GM21360 (cell line): ENCODE measurements around the gene XYLT1.

Experiments
- ATAC-seq: cut with Tn5 transposase; IDR thresholded peaks from one replicate; pipeline ENCODE4 v1.9.1; 2021; ENCODE audit warnings: mild to moderate bottlenecking, moderate library complexity; ENCODE audit not compliant: unreplicated experiment

Gene XYLT1

DNA sequence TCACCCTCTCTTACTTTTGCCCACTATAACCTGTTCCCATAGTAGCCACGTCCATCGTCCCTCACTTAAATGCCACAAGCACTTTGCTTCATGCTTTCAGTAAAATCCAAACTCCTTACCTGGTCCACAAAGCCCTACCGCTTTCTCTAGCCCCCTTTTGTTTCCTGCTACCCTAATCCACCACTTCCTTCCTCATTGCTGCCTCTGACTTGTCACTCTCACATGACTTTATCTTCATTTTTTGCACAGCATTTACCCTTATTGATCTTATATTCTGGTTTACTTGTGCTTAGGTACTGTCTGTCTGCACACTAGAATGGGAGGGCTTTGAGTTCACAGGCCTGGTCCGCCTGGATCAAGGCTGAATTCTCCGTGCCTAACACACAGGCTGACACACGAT is 340.0 kb downstream of the XYLT1 start:
- ATAC-seq: no peak

DNA sequence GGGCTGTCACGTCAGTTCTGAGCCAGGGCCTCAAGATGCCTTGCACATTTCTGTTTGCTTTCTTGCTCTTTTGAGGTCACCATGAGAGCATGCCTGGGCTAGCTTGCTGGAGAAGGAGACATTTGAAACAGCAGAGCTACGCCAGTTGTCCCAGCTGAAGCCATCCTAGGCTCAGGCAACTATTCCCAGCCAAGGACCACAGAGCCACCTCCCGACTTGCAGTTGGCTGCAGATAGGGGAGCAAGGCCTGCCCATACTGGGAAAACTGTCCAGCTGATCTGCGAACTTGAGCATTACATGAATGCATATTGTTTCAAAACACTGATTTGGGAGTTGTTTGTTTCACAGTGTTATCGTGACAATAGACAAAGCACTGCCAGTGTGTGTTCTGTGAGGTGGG is 340.8 kb downstream of the XYLT1 start:
- ATAC-seq: no peak

DNA sequence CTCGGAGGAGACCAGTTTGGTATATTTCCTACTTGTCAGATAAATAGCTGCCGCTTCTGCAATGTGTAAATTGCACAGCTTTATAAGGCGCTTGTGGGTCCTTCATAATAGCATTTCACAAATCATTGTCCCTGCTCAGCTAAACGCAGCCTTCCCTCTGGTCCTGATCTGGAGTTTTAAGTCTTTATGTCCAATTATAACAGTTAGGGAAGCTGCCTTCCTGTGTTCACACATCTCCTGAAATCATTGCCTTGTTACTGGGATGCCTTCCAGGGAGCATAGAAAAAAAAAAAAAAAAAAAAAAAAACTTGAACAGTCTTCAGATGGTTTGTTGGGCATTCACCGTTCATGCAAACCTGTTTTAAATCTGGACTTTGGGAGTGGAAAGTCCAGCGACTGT is 342.0 kb downstream of the XYLT1 start:
- ATAC-seq: no peak

DNA sequence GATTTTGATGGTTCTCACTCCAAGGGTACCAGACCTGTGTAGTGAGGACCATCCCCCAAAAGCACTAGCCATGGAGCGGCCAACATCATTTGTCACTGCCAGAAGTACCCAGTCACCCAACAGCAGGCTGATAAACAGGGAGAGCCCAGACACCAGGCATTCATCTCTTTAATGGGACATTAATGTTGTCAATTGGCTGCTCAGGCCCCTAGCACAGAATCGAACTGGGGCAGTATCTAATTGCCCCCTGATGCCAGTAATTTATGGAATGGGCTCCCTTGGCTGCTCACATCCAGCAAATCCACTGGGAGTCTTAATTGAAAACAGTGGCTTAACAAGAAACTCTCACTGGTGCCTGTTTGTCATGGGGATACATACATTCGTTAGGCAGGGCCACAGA is 344.6 kb downstream of the XYLT1 start:
- no peak for ATAC-seq

DNA sequence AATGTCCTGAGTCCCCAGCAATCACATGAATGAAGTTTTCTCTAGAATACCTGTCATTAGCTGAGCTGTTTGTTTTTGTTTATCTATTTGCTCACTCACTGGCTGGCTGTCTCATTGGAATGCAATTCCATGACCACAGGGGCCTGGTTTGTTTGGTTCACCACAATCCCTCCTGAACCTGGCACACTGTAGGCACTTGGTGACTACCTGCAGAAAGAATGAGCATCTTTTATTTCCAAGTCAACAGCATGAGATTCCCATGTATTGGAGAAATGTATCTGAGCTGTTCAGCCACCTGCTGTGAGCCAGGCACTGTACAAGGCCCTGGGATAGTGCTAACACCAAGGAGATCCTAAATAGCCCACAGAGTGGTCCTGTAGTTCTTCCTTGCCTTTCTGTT is 345.1 kb downstream of the XYLT1 start:
- ATAC-seq: no peak

DNA sequence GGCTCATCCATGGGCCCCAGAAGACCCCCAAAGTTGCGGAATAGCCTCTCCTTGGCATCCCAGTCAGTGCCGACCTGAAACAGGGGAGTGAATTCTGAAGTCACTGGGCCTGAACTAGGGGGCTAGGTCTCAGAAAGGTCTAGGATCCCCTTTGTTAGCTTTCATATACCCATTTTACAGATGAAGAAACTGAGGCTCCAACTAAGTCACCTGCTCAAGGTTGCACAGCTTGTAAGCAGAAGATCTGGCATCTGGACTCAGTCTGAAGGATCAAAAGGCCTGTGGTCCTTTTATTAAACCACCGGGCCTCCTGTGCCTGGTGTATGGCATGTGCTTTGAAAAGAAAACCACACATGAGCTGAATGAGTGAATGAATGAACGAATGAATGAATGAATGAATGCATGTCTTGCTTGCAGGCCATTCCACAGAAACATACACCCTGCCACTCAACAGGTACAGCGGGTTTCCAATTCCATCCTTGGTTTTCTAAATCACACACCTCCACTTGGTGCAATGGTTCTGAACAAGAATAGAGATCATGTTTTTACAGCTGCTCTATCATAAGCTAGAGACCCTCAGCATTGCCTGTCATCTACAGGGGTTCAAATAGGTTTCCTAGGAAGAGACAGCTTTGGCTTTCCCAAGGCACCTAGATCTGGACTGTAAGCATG is 352.7 kb downstream of the XYLT1 start:
- ATAC-seq: no peak

DNA sequence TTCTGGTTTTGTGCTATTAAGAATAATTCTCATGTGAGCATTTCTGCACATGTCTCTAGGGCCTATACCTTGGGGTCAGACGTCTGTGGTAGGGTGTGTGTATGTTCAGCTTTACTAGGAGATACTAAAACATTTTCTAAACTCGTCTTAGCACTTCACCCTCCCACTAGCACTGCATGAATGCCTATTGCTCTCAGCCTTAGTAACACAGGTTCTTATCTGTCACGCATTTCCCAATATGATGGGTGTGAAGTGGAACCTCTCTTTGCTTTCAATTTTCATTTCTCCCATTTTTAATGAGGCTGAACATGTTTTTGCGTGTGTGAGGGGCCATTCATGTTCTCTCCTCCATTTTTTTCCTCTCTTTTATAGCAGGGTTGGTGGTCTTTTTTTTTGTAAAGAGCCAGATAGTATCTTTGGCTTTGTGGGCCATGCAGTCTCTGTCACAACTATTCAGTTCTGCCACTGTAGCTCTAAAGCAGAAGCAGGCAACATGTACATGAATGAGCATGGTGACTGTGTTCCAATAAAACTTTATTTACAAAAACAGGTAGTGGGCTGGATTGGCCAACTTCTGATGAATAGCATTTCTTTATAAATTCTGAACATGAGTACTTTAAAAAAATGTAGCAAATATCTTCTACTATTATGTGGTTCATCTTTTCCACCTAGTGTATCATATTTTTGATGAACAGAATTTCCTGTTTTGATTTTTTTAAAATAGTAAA is 354.0 kb downstream of the XYLT1 start:
- no peak for ATAC-seq

DNA sequence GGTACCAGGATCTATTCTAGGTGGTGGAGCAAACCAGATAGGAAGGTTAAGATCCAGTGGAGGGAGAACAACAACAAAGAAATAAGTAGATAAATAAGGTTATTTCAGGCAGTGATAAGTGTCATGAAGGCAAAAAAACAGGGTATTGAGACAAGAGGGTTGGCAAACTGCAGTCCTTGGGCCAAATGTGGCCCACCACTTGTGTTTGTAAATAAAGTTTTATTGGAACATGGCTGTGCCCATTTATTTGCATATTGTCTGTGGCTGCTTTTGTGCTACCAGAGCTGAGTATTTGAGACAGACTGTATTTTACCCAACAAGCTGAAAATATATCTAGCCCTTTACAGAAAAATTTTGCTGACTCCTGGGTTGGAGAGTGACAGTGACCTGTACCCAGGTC is 361.3 kb downstream of the XYLT1 start:
- ATAC-seq: no peak

DNA sequence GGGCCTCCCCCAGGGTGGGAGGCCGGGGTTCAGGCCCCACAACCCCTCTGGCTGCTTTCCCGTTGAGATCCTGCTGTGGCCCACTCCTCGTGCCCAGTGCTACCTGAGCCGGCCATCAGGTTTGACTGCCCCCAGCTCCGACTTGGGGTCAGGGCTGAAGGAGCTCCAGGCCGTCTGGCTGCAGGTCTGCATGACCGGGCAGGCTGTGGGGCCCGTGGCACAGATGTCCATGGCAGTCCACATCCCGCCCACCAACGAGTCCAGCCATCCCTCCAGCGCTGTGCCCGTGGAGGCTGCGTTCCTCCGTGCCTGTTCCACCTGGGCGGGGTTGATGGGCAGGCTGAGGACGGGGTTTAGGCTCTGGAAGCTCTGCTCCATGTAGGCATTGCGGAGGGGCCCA is 362.2 kb downstream of the XYLT1 start:
- no peak for ATAC-seq

DNA sequence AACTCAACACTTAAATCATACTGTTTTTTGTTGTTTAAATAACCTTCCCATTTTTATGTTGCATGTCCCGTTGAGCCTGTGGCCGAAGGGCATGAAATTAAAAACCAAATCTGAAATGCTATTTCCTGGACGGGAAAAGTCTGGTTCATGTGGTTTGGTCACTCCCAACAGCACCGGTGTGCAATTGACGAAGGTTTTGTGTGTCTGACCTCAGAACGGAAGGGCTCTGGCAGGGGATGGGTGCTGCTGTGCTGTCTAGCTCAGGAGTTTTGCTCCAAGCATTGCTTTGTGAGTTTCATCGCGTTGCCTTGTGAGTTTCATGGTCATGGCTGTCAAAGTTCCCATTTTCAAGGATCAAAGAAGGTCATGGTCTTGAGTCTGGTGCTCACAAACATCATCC is 363.3 kb downstream of the XYLT1 start:
- no peak for ATAC-seq

DNA sequence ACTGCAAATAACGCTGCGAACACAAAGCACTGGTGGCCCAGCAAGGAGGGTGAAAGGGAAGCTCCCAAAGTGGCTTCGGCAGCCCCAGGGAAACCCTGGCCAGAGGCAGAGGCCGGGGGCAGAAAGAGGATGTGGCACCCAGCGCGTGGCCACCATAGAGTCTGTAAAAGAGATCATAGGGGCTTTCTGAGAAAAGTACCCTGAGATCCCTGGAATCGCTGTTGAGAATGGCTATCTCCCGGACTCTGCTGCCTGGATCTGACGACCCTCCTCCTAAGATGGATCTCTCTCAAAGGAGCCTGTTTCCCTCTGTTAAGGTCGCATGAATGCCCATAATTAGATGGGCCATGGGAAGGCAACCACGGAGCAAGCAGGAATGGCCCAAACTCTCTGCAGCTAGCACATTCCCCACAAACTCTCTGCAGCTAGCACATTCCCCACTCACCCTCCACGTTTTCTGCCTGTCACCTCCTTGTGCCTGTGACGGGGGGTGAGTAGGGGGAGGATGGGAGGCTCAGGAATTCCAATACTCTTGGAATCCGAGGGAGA is 364.4 kb downstream of the XYLT1 start:
- no peak for ATAC-seq

DNA sequence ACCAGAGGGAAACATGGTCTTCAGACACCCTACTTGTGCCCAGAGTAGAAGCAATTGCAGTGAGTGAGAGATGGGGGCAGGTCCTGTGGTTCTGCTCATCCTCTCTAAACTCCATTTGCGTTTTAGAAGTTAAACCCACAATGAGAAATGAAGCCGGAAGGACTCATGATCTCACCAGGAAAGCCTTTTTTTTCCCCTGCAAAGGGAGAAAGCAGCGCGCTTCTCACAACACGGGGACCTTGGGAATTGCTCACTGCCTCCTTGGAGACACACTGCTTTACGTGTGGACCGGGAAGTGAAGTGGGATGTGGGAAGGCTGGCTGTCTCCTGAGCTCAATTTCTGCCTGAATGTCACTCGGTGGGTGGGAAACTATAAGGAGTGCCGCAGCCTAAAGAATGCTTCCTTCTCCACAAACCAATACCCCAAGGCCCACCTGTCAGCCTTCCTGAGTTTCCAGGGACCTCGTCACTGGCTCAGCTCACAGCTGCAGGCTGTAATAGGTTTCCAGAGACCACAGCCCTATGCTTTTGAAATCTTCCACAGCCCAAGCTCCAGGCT is 365.4 kb downstream of the XYLT1 start:
- no peak for ATAC-seq

DNA sequence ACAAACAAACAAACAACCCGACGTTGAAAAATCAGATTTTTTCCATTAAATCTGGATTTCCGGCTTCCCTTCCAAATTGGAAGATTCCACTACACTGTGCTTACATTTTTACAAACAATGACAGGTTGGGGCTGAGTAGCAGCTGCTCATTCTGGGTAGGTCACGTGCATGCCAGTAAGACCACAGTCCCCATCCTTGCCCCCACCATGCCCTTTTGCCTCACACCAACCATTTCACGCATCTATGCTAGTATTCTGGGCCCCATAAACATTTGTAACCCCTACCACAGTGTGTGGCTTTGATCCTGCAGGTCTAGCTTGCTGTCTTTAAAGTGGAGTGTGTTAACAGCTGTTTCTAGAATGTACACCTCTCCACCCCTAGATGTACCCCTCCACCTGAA is 366.1 kb downstream of the XYLT1 start:
- ATAC-seq: no peak

DNA sequence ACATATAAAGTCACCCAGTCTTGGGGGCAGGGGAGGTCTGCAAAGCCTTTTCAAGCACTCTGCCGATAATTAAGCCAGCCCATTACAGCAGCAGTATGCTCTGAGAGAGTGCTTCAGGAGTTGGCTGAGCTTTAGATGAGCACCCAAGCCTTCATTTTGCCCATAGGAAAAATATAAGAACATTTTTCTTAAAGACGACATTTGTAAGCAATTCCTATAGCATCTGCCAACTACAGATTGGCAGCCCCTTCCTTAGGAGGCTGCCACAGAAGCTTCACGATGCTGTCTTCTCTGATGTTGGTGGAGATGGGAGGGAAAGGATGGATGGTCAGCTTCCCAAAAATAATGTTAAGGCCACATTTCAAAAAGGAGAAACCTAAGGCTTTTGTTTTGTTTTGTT is 367.5 kb downstream of the XYLT1 start:
- ATAC-seq: no peak

DNA sequence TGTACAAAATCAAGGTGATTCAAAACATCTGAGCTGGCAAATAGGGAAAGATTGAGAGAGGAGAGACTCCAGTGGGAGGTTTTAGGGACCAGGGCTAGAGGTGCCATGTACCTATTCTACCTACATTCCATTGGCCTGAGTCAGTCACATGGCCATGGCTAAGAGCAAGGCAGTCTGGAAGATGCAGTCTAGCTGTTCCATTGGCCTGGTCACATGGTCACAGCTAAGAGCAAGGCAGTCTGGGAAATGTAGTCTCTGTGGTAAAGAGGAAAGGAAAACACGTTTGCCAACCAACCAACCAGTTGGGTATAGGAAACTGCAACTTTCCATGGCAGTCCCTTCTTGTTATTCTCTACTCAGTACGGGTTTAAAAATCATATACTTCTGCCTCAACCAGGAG is 369.1 kb downstream of the XYLT1 start:
- no peak for ATAC-seq

DNA sequence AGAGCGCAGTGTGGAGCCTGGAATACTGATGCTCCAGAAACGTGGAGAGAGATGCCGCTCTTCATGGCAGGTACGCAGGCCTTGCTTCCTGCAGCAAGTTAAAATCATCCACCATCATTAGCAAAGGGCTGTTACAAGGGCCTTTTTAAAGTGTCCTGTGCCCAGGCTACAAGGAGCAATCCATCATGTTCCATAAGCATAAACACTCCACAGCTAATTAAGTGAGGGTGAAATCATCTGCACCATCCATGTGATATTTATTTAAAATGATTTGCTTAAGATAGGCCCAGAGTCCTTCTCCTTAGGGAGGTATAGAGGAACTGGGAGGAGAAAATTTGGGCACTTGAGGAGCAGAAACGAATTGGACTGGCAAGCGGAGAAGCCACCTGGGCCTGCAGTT is 372.1 kb downstream of the XYLT1 start:
- no peak for ATAC-seq

DNA sequence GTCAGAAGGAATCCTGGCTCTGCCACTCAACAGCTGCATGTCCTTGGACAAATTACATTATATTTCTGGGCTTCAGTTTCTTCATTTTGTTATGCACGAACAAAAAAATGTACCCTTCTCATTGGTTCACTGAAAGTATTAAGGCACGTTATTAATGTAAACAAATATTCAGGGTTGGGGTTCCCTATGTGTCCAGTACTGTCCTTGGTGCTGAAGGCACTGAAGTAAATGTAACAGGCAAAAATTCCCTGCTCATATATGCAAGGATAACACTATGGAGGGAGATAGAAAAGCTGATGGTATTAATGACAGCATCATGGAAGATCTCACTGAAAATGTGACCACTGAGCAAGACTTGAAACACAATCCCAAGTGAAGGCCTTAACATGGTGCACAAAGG is 386.6 kb downstream of the XYLT1 start:
- ATAC-seq: no peak

DNA sequence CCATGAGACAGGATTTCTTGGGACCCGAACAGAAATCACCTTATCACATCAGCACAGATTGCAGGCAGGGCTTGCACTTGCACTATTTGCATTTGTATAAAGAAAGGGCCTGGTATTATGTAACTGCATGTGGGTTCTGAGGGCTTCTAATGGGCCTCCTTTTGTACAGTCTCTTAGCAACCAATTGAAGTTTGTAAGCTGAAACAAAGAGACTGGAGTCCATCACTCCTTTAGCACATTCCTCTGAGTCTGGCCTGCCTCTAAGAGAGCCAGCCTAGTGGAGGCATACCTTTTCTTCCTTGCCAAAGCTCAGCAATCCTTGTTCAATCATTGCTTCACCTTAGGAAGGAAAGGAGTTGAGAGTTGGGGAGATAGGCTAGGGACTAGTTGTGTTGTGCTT is 387.1 kb downstream of the XYLT1 start:
- no peak for ATAC-seq

DNA sequence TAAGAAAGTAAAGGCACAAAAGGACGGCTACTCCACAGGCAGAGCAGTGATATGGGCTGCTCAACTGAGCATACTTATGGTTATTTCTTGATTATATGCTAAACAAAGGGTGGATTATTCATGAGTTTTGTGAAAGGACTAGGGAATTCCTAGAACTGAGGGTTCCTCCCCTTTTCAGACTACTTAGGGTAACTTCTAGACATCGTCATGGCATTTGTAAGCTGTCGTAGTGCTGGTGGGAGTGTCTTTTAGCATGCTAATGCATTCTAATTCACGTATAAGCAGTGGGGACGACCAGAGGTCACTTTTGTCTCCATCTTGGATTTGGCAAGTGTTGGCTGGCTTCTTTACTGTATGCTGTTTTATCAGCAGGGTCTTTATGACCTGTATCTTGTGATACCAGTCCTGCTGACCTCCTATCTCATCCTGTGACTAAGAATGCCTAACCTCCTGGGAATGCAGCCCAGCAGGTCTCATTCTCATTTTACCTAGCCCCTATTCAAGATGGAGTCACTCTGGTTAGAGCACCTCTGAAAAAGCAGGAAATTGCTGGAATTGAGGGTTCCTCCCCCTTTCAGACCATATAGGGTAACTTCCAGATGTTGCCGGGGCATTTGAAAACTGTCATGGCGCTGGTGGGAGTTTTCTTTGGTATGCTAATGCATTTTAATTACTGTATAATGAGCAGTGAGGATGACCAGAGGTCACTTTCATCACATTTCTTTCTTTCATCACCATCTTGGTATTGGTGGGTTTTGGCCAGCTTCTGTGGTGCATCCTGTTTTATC is 388.5 kb downstream of the XYLT1 start:
- ATAC-seq: no peak

DNA sequence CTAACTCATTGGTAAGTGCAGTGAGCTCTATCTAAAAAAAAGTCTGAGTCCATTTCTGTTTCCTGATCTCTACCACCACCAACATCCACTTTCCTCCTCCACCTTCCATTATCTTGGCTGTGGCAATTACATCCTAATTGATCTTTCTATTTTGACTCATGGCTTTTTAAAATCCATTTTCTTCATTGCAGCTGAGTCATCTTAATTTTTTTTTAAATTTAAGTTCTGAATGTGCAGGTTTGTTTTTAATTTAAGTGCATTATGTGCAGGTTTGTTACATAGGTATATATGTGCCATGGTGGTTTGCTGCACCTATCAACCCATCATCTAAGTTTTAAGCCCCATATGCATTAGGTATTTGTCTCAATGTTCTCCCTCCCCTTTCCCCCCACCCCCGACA is 390.7 kb downstream of the XYLT1 start:
- no peak for ATAC-seq

DNA sequence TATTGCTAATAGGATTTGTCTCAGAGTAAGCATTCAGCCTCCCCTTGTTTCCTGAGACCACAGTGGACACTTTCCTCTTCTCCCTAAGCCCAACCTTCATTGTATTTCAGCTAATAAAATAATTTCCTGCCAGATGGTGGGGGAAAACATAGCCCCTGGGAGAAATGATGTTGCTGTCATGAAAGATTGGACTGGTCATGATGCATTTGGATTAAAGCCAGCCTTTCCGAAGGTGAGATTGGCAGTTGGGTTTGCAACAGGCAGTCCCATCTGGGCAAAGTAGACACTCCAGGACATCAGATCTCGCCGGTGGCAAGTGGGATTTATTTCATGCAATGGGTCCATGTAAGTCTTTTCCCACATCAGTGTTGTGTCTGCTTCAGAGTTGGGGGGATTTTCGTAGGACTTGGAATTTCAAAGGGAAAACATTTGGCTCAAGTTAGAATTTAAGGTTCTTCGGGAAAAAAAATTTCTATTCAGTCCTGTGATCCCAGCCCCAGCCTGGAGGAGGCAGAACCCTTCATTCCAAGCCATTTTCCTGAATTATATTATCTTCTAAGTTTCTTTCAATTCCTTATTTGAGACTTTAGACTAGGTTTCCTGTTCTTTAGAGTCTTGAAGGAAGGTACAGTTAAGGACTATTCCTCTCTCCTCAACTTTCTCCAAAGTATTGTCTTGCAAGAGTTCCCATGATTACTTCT is 391.7 kb downstream of the XYLT1 start:
- ATAC-seq: no peak
